Measurements from ENCODE around the gene TMEM176B.

The TMEM176B gene

DNA sequence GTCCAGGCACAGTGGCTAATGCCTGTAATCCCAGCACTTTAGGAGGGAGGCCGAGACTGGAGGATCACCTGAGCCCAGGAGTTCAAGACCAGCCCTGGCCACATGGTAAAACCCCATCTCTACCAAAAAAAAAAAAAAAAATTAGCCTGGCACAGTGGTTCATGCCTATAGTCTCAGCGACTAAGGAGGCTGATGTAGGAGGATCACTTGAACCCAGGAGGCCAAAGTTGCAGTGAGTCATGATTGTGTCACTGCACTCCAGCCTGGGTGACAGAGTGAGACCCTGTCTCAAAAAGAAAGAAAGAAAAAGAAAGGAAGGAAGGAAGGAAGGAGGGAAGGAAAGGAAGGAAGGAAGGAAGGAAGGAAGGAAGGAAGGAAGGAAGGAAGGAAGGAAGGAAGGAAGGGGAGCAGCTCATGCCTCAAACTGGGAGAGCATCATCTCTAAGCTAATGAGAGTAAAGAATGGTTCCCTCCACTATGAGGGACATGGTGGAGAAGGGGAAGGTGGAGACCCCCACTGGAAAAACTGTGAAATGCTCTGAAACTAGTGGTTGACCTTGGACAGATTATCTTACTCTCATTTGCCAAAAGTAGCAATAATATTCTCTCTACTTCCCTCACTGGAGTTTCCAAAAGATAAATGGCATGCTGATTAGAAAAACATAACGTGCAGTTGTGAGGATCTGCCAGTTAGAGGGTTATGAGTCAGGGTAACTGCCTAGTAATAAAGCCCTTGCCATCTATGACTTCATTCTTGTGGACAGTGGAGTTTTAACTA lies 46.1 kb downstream of the TMEM176B start:
- DNase-seq (ENCODE audit: low read depth in 3 of 3, low spot score in 1 of 3) = no peak

DNA sequence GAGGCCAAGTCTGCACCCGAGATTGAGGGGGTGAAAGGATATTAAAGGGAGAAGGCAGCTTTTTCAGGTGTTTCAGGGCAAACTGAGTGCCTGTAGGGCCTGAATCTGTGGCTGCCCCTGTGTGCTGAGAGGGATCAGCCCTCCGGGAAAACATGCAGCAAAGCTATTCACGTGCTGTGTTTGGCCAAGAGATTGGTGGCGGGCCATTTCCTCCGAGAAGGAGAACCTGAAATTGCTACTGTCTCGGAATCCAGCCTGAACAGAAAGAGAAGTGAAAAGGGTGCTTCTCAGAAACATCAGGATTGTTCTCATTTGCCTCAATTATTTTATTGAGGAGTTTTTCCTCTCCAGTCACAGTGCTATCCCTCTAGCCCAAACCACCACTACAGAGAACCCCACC lies 46.9 kb downstream of the TMEM176B start:
- no peak for DNase-seq (ENCODE audit: low read depth in 3 of 3, low spot score in 1 of 3)

DNA sequence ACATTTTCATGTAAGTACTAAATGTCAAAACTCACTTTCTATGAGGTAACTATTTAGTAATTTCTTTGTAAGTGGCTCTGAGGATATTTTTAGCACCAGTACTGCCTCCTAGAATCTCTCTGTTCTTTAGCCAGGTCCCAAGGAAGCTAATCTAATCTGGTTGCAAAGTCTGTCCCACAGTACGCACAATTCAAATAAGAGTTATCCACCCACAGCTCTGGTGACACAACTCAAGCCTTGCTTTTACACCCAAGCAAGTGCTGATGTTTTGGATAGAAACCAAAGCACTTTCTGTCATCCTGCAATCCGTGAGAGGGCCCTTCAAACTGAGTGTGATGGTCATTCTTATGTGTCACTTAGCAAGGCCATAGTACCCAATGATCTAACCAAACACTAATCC lies 48.5 kb downstream of the TMEM176B start:
- DNase-seq (ENCODE audit: low read depth in 3 of 3, low spot score in 1 of 3) = no peak

DNA sequence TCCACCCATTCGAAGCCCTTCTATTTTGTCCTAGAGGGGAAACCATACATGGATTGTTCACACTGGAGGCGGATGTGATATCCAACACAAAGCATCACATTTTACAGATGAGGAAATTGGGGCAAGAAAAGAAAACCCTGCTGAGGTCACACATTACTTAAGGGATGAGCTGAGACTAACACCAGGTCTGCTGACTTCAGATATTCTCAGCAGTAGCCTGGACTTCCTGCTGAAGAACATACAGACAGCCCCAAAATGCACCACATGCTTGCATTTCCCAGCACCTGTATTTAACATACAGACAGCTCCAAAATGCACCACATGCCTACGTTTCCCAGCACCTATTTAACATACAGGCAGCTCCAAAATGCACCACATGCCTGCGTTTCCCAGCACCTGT lies 51.8 kb downstream of the TMEM176B start:
- DNase-seq (ENCODE audit: low read depth in 3 of 3, low spot score in 1 of 3) = no peak

DNA sequence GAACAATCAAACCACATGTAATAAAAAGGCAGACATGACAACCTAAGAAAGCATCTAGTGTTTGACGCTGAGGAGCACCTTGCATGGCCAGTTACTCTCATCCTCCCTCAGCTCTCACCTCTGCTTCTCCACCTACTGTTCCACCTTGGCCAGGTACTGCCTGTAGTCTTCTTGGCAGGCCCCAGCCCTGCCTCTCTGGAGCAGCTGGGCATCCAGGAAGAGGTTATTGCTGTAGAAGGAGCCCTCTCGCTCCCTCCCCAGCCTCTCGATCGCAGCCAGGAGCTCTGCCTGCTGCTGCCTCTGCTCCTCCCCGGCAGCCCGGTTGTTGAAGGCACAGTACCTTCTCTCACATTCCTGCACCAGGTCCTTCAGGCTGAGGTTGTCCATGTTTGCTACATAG lies 53.2 kb downstream of the TMEM176B start:
- DNase-seq (ENCODE audit: low read depth in 3 of 3, low spot score in 1 of 3) = no peak

DNA sequence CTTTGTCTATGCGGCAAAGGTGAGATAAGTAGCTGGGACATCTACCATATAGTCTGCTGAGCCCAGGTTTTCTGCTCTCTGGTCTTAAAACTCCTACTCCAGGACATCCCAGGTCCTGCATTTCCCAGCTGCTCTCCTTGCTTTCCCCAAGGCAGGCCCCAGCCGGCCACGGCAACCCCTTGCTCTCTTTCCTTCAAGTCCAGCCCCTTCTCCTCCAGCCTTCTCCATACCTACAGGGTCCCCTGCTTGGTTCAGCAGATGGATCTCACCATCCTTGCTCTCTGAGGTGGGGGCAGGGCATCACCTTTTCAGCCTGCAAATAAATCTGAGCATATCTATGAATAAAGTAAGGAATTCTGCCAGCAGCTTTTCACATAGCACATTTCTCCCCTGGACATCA lies 54.3 kb downstream of the TMEM176B start:
- no peak for DNase-seq (ENCODE audit: low read depth in 3 of 3, low spot score in 1 of 3)

DNA sequence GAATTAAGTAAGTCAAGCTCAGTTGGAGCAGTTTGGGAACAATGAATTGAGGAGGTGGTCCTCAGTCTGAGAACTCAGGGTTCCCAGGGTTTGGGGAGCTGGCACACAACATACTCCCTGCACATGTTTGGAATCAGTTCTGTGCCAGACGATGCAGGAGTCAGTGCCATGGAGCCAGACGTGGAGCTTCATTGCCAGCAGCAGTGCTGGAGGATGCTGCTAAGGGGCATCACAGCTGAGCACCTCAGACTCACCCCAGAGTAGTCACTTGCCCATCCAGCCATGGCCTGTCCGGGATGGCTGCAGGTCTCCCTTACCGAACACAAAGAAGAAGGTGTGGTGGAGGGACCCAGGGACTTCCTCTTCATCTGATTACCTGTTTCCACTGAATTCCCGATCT lies 55.1 kb downstream of the TMEM176B start:
- no peak for DNase-seq (ENCODE audit: low read depth in 3 of 3, low spot score in 1 of 3)

DNA sequence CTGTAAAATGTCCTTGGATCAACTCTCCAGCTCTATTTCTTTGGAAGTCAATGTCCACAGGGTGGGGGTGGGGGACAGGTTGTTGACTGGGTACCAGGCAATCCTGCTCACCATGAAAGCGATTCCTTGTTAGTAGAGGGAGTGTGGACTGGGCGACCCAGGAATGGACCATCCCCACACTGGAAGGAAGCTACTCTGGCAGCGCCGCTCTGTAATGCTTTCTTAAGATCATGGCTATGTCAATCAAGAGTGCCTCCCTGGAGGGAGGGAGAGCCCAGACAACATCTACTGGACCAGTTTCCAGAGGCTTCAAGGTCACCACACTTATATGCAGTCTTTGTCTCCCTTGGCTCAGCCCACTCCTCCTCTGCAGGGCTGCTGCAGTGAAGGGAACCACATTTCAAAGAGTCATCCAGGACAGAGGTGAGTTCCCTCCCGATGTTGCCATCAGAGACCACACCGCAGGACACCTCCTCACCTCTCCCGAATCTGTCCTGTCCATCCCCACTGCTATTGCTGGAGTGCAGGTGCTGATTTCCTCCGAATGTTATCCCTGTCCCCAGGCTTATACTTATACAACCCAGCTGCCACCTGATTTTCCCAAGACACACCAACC lies 56.0 kb downstream of the TMEM176B start:
- DNase-seq (ENCODE audit: low read depth in 3 of 3, low spot score in 1 of 3) = no peak

DNA sequence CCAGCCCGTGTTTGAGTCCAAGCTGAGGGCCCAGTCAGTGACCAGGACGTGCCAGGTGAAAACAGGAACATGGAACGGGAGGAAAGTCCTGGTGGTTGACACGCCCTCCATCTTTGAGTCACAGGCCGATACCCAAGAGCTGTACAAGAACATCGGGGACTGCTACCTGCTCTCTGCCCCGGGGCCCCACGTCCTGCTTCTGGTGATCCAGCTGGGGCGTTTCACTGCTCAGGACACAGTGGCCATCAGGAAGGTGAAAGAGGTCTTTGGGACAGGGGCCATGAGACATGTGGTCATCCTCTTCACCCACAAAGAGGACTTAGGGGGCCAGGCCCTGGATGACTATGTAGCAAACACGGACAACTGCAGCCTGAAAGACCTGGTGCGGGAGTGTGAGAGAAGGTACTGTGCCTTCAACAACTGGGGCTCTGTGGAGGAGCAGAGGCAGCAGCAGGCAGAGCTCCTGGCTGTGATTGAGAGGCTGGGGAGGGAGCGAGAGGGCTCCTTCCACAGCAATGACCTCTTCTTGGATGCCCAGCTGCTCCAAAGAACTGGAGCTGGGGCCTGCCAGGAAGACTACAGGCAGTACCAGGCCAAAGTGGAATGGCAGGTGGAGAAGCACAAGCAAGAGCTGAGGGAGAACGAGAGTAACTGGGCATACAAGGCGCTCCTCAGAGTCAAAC lies 57.7 kb downstream of the TMEM176B start:
- no peak for DNase-seq (ENCODE audit: low read depth in 3 of 3, low spot score in 1 of 3)
